ENCODE measurements around the gene PYGM.
"Not testable (repeated sequence)": the region's sequence is repeated elsewhere in the genome, so short reads cannot be mapped to it uniquely, and the experiment has no call there.

The PYGM gene

GRCh38 chr11:64711956-64712362 lies 47.8 kb downstream of the PYGM start:
- TF ChIP-seq CTCF (IDR thresholded peaks at IDR 0.05; ENCODE audit: insufficient read depth, low read depth, low read length, missing control alignments), result no peak
- no peak for DNase-seq (ENCODE audit: low read depth)
- no peak overlapping the region for H3K4me3 ChIP-seq (ENCODE audit: low read depth, low read length)

- no peak overlapping the region for H3K4me3 ChIP-seq (ENCODE audit: low read depth, low read length)
- DNase-seq (ENCODE audit: low read depth), result no peak
Observed at GRCh38 chr11:64711138-64711955, 48.4 kb downstream of the PYGM start.

GRCh38 chr11:64710418-64711137 lies 49.2 kb downstream of the PYGM start:
- no peak for DNase-seq (ENCODE audit: low read depth)
- TF ChIP-seq CTCF (IDR thresholded peaks at IDR 0.05; ENCODE audit: insufficient read depth, low read depth, low read length, missing control alignments), result no peak
- no peak overlapping the region for H3K4me3 ChIP-seq (ENCODE audit: low read depth, low read length)

More at GRCh38 chr11:64711138-64711955, 48.4 kb downstream of the PYGM start:
- no peak for TF ChIP-seq CTCF (IDR thresholded peaks at IDR 0.05; ENCODE audit: insufficient read depth, low read depth, low read length, missing control alignments)

GRCh38 chr11:64705501-64705900 lies 54.3 kb downstream of the PYGM start:
- DNase-seq (ENCODE audit: low read depth), result no peak
- TF ChIP-seq CTCF (IDR thresholded peaks at IDR 0.05; ENCODE audit: insufficient read depth, low read depth, low read length, missing control alignments), result no peak
- H3K4me3 ChIP-seq (ENCODE audit: low read depth, low read length), result no peak overlapping the region

- TF ChIP-seq CTCF (IDR thresholded peaks at IDR 0.05; ENCODE audit: insufficient read depth, low read depth, low read length, missing control alignments), result no peak
Observed at GRCh38 chr11:64703048-64703447, 56.7 kb downstream of the PYGM start.

GRCh38 chr11:64701956-64702355 lies 57.8 kb downstream of the PYGM start:
- not testable (repeated sequence) for H3K4me3 ChIP-seq (ENCODE audit: low read depth, low read length); DNase-seq (ENCODE audit: low read depth)

More at GRCh38 chr11:64703048-64703447, 56.7 kb downstream of the PYGM start:
- no peak overlapping the region for H3K4me3 ChIP-seq (ENCODE audit: low read depth, low read length)
- DNase-seq (ENCODE audit: low read depth), result no peak

GRCh38 chr11:64698427-64698826 lies 61.3 kb downstream of the PYGM start:
- no peak overlapping the region for H3K4me3 ChIP-seq (ENCODE audit: low read depth, low read length)
- no peak for TF ChIP-seq CTCF (IDR thresholded peaks at IDR 0.05; ENCODE audit: insufficient read depth, low read depth, low read length, missing control alignments)
- no peak for DNase-seq (ENCODE audit: low read depth)

All from GM12865 (cell line).